ENCODE data around the gene CPB1.
"Not testable (repeated sequence)": the region's sequence is repeated elsewhere in the genome, so short reads cannot be mapped to it uniquely, and the experiment has no call there.

Gene CPB1

GRCh38 chr3:148778926-148779325, 48.7 kb upstream of the CPB1 start (continued):
- TF ChIP-seq ZBTB20 (tag by site-specific recombination; IDR thresholded peaks at IDR 0.05) = no peak
- no peak for TF ChIP-seq ZNF449 (tag by site-specific recombination; IDR thresholded peaks at IDR 0.05)
- TF ChIP-seq ZNF660 (tag by site-specific recombination; IDR thresholded peaks at IDR 0.05) = no peak
- TF ChIP-seq ZNF221 (tag by site-specific recombination; IDR thresholded peaks at IDR 0.05; ENCODE audit: borderline replicate concordance) = no peak

GRCh38 chr3:148785026-148785425, 42.6 kb upstream of the CPB1 start:
- H3K36me3 ChIP-seq (ENCODE audit: control insufficient read depth in 2 of 2, insufficient read depth in 1 of 2, low read length in 2 of 2); POLR2A ChIA-PET; H3K27ac ChIP-seq (ENCODE audit: extremely low read depth, low read depth, low read length); H3K4me1 ChIP-seq (ENCODE audit: control insufficient read depth, insufficient read depth, low read length); H3K4me3 ChIP-seq (ENCODE audit: low read depth, low read length); H3K9me3 ChIP-seq (ENCODE audit: control insufficient read depth, insufficient read depth, low read depth, low read length): not testable (repeated sequence)
- CTCF ChIA-PET = interaction anchor here (0.6 kb wide), 1 partner anchor 471 kb away, joined by 3 read pairs; no protein-coding TSS in a partner anchor

- H3K4me1 ChIP-seq (ENCODE audit: control insufficient read depth, insufficient read depth, low read length); H3K9me3 ChIP-seq (ENCODE audit: control insufficient read depth, insufficient read depth, low read depth, low read length); CTCF ChIA-PET; H3K36me3 ChIP-seq (ENCODE audit: control insufficient read depth in 2 of 2, insufficient read depth in 1 of 2, low read length in 2 of 2); H3K4me3 ChIP-seq (ENCODE audit: low read depth, low read length); POLR2A ChIA-PET; H3K27ac ChIP-seq (ENCODE audit: extremely low read depth, low read depth, low read length): not testable (repeated sequence)
These were observed 41.5 kb upstream of the CPB1 start for GRCh38 chr3:148786159-148786558.

GRCh38 chr3:148789146-148789545, 38.5 kb upstream of the CPB1 start:
- Histone ChIP-seq H3K4me3 (ENCODE audit: low read depth, low read length) (no peak overlapping the region), H3K27ac (ENCODE audit: extremely low read depth, low read depth, low read length) (no peak overlapping the region), H3K9me3 (ENCODE audit: control insufficient read depth, insufficient read depth, low read depth, low read length) (no peaks in the 10 kb centered on the region), H3K4me1 (ENCODE audit: control insufficient read depth, insufficient read depth, low read length) (no peaks in the 10 kb centered on the region), H3K36me3 (ENCODE audit: control insufficient read depth in 2 of 2, insufficient read depth in 1 of 2, low read length in 2 of 2) (no peaks in the 10 kb centered on the region)
- CTCF ChIA-PET = no interaction called here
- TF ChIP-seq ZNF449 (tag by site-specific recombination; IDR thresholded peaks at IDR 0.05) = no peak
- TF ChIP-seq ZNF843 (tag by site-specific recombination; IDR thresholded peaks at IDR 0.05) = no peak
- no peak for TF ChIP-seq CTCF (tag by site-specific recombination; IDR thresholded peaks at IDR 0.05)
- TF ChIP-seq ZFP41 (tag by site-specific recombination; IDR thresholded peaks at IDR 0.05; ENCODE audit: borderline replicate concordance) = no peak
- TF ChIP-seq ZNF677 (tag by site-specific recombination; IDR thresholded peaks at IDR 0.05) = no peak
- TF ChIP-seq BCL11B (tag by site-specific recombination; IDR thresholded peaks at IDR 0.05; ENCODE audit: low read depth) = no peak
- TF ChIP-seq ZNF350 (tag by site-specific recombination; IDR thresholded peaks at IDR 0.05) = no peak
- TF ChIP-seq ZNF623 (tag by site-specific recombination; IDR thresholded peaks at IDR 0.05) = no peak
- no peak for TF ChIP-seq BCL11A (tag by site-specific recombination; IDR thresholded peaks at IDR 0.05; ENCODE audit: low read depth)
- no peak for TF ChIP-seq ZNF174 (tag by site-specific recombination; IDR thresholded peaks at IDR 0.05)
- TF ChIP-seq ZSCAN16 (tag by site-specific recombination; IDR thresholded peaks at IDR 0.05) = no peak
- TF ChIP-seq ZNF518A (tag by site-specific recombination; conservative IDR thresholded peaks at IDR 0.05; ENCODE audit: low read depth) = no peak
- TF ChIP-seq ZNF121 (tag by site-specific recombination; IDR thresholded peaks at IDR 0.05) = no peak
- no peak for TF ChIP-seq ZNF776 (tag by site-specific recombination; IDR thresholded peaks at IDR 0.05; ENCODE audit: borderline replicate concordance)
- TF ChIP-seq PRDM6 (tag by site-specific recombination; IDR thresholded peaks at IDR 0.05) = no peak
- TF ChIP-seq ZNF624 (tag by site-specific recombination; IDR thresholded peaks at IDR 0.05) = no peak
- POLR2A ChIA-PET = no interaction called here
